ENCODE measurements around the gene PARD3.

Gene PARD3

DNA sequence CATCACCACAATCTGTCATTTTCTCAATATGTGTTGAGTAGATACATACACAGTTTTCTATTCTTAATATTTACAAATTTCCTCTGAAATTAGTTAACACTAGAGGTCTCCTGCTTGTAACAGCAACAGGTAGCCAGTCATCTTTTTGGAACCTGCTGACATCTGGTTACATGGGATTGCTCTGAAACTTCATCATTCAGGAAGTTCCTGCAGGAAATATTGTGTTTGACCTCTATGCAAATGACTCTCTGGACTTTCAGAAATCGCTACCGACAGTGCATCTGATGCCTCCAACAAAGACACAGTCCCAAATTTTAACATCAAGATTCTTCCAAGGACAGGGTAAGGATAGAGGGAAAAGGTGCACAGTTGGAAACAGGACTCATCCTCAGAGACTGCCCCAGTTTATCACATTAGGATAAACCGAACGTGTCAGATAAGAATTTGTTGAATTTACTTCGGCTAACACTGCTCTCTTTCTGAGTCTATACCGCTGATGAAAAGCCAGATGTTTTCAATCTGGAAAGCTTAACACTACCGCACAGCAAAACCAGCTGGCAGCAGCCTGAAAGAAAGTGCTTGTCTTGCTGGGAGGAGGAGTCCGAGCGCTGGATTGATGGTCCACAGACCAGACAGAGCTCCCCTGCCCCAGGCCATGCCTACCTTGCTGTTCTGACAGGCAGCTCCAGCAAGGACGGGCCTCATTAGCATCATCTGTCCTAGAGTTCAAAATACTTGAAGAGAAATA, 633.4 kb downstream of the PARD3 start:
- DNase-seq (ENCODE audit: low spot score): no peak

GRCh38 chr10:34180749-34181148, 634.3 kb downstream of the PARD3 start:
- no peak for DNase-seq (ENCODE audit: low spot score)

DNA sequence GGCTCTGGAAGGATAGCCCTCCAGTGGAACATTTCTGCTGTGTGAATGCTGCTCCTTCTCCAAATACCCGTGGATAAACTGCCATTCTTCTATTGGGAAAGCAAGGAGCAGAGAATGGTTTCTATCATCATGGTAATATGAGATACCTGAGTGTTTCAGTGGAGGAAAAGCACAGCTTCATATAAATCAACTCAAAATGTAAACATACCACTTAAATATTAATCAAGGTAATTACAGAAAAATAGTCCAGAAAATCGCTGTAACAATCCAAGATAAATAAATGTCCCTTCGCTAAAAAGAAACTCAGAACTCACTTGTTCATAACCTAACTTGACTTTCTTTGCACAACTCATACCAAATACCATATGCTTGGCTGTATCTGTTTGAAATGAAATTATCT, 635.8 kb downstream of the PARD3 start:
- DNase-seq (ENCODE audit: low spot score): no peak

GRCh38 chr10:34178756-34179155, 636.3 kb downstream of the PARD3 start:
- no peak for DNase-seq (ENCODE audit: low spot score)

- no peak for DNase-seq (ENCODE audit: low spot score)
Measured at GRCh38 chr10:34178196-34178595, 636.9 kb downstream of the PARD3 start.

- no peak for DNase-seq (ENCODE audit: low spot score)
Measured at GRCh38 chr10:34177445-34177844, 637.7 kb downstream of the PARD3 start.

DNA sequence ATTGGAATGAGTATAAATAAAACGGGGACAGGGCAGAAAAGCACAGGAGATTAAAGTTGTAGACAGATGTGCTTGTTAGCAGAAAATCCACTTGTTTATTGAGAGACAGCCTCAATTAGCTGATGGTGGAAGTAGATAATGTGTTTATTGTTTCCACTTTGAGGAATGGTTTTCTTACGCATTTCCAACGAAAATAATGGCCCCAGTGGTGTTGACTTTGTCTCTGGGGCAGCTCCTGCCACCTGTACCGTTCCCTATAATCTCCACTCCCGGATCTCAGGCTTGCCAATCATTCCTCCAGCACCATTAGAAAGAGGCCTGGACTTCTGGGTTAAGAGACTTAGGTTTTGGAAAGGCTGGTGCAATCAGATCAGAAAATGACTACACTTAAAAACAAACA, 638.7 kb downstream of the PARD3 start:
- DNase-seq (ENCODE audit: low spot score): no peak

GRCh38 chr10:34175121-34175520, 640.0 kb downstream of the PARD3 start:
- no peak for DNase-seq (ENCODE audit: low spot score)

GRCh38 chr10:34172936-34173533, 642.1 kb downstream of the PARD3 start:
- no peak for DNase-seq (ENCODE audit: low spot score)

DNA sequence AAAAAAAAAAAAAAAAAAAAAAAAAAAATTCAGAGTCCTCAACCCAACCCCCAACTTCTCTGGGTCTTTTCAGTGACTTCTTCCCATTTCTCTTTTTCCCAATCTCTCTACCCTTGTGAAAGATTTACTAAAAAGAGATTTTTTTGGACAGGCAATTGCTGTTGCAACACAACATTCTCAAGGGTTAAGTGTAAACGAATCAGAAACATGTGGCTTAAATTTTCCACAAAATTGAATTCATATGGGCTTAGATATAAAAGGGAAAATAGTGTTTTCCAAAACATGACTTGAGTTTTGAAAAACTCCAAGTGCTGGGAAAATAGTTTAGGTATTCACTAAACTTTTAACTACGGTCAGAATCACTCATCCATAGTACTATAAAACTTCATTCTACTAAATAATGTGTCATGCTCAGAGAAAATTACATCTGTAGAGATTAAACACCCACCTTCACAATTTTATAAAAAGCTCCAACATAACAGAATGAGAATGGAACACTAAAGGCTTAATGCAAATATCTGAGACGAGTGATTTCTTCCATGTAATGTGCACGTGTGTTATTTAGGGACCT, 643.1 kb downstream of the PARD3 start:
- no peak for DNase-seq (ENCODE audit: low spot score)

GRCh38 chr10:34169677-34170076, 645.4 kb downstream of the PARD3 start:
- no peak for DNase-seq (ENCODE audit: low spot score)

DNA sequence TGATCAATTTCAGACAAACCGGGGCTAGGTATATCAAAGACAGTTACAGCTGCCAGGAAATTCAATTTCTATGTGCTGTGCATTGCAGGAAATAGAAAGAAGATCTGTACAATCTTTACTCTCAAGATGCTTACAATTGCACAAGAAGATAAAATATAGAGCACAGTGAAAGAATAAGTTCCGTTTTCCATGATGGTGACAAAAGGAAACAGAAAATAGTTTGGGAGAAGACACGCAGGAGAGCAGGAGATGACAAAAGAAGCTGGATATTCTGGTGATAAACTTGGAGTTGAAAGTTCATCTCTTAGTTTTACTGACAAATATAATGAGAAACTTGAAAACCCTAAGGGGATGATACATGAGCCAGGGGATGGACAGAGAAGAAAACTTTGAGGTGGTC, 646.0 kb downstream of the PARD3 start:
- DNase-seq (ENCODE audit: low spot score): no peak

- no peak for DNase-seq (ENCODE audit: low spot score)
Measured at GRCh38 chr10:34168439-34168838, 646.7 kb downstream of the PARD3 start.

GRCh38 chr10:34166823-34167222, 648.3 kb downstream of the PARD3 start:
- no peak for DNase-seq (ENCODE audit: low spot score)

DNA sequence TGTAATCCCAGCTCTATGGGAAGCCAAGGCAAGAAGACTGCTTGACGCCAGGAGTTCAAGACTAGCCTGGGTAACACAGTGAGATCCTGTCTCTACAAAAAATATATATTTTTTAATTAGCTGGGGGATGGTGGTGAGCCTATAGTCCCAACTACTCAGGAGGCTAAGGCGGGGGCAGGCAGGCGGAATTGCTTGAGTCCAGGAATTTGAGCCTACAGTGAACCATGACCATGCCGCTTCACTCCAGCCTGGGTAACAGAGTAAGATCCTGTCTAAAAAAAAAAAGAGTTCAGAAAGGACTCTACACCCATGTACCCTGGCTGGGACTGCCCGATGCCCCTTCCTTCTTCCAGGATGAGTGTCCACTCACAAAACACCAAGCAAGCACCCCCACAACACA, 648.7 kb downstream of the PARD3 start:
- no peak for DNase-seq (ENCODE audit: low spot score)

- DNase-seq (ENCODE audit: low spot score): no peak
Measured at GRCh38 chr10:34164029-34164428, 651.1 kb downstream of the PARD3 start.

DNA sequence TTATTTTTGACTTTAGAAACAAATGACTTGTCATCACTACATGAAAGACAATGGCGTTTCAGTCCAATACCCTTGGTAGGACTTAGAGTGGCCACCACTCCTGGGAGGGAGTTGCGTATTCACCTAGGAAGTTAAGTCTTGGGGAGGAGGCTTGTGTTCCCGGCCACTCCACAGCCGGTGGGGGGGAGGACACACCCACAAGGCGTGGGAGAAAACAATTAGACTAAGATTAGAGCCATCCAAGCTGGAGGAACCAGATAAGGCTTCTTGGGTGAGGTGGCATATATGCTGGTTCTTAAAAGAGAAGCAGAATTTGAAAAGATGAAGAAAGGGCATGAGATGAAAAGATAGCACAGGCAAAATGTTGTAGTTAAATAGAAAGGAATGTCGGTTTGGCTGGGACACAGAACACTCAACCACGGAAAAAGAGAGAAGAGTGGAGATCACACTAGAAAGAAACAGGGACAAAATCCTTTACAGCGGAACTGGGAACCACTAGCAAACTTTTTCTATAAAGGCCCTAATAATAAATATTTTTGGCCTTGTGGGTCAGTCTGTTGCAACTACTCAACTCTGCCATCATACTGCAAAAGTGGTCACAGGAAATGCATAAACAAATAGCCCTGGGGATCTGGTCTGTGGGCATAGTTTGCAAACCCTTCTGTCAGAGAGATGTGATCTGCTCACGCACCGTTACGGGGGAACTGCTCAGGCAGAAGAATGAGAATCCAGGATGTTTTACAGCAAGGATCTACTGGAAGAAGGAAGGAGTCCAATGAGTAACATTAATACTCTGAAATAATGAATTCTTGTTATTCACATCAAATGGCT, 651.8 kb downstream of the PARD3 start:
- DNase-seq (ENCODE audit: low spot score): no peak

GRCh38 chr10:34161777-34162370, 653.2 kb downstream of the PARD3 start:
- DNase-seq (ENCODE audit: low spot score): no peak

GRCh38 chr10:34160595-34160994, 654.5 kb downstream of the PARD3 start:
- DNase-seq (ENCODE audit: low spot score): no peak

- DNase-seq (ENCODE audit: low spot score): no peak
Measured at GRCh38 chr10:34157501-34157900, 657.6 kb downstream of the PARD3 start.

DNA sequence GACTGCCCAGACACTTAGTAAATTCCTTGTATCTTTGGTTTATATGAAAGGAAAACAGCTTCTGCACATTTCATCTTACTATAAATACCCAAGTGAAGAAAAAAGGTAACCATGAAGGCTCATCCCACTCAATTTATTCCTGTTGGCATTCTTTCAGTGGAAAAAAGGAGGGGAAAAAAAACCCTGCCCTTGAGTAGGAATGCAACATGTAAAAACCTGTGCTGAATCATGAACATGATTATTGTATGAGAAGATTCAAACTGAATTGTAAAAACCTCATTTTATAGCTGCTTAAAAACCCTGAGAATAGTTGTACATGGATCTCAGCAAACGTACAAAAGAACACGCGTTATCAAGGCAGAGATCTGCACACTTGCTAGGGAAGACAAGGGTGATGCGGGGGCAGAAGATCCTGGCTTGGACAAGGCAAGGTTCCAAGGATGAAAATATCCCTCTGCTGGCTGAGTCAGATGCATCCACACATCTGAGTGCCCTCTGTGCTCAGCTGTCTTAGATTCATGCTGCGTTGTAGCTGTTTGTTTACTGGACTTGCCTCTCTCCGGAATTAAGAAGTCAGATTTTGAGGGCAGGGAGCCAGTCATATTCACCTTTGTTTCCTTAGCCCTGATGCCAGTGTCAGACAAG, 658.2 kb downstream of the PARD3 start:
- DNase-seq (ENCODE audit: low spot score): no peak

- no peak for DNase-seq (ENCODE audit: low spot score)
Measured at GRCh38 chr10:34155812-34156211, 659.3 kb downstream of the PARD3 start.

All from RKO (cell line).